ENCODE measurements around the gene NOSIP. TPM values are rescaled to one million over a fixed set of nuclear protein-coding genes. Genes with fewer than 3 reads are reported as not detected.

NOSIP gene
- total RNA-seq, 1 experiment from 2014 or later, result 66.1 TPM

DNA sequence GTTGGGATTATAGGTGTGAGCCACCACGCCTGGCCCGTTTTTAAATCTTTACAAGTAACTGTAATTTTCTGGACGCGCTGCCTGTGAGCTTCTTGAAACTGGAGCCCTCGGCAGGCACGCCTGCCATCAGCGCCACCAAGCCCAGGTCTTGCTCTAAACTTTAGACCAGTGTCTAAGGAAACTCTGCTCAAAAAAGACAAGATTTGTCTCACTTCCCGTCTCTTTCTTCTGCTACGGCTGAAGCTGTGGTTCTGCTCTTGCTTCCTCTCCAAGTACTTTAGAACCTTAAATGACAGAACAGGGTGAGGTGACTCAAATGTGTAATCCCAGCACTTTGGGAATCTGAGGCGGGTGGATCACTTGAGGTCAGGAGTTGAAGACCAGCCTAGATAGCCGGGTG lies 27.6 kb downstream of the NOSIP start:
- ATAC-seq, result no peak
- no peak for DNase-seq (ENCODE audit: low read depth, low spot score)
- H3K9me3 ChIP-seq (ENCODE audit: control insufficient read depth, insufficient read depth, low read depth, low read length), result no peaks in the 10 kb centered on the region
- in situ Hi-C loops (cut with HindIII; ENCODE audit: low pct_unique_long_range_greater_than_20kb, low sequenced_read_pairs) (no loop called here), intact Hi-C loops (cut with micrococcal nuclease; ENCODE audit: unreplicated experiment) (no loop called here)
- no TSS peak for BruUV-seq (replicated peaks)
- H3K27me3 ChIP-seq (ENCODE audit: control insufficient read depth, insufficient read depth, low read length), result no peaks in the 10 kb centered on the region
- H3K27ac ChIP-seq (ENCODE audit: low read length), result no peak overlapping the region
- TF ChIP-seq POLR2AphosphoS5 (IDR thresholded peaks at IDR 0.05; ENCODE audit: low read depth, low read length) (no peak), SIN3A (IDR thresholded peaks at IDR 0.05; ENCODE audit: borderline replicate concordance, insufficient read depth, low read depth, low read length) (no peak), TCF7L2 (IDR thresholded peaks at IDR 0.05; ENCODE audit: low read depth, low read length) (no peak)
- TF ChIP-seq, protein P1, sequence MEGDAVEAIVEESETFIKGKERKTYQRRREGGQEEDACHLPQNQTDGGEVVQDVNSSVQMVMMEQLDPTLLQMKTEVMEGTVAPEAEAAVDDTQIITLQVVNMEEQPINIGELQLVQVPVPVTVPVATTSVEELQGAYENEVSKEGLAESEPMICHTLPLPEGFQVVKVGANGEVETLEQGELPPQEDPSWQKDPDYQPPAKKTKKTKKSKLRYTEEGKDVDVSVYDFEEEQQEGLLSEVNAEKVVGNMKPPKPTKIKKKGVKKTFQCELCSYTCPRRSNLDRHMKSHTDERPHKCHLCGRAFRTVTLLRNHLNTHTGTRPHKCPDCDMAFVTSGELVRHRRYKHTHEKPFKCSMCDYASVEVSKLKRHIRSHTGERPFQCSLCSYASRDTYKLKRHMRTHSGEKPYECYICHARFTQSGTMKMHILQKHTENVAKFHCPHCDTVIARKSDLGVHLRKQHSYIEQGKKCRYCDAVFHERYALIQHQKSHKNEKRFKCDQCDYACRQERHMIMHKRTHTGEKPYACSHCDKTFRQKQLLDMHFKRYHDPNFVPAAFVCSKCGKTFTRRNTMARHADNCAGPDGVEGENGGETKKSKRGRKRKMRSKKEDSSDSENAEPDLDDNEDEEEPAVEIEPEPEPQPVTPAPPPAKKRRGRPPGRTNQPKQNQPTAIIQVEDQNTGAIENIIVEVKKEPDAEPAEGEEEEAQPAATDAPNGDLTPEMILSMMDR (IDR thresholded peaks at IDR 0.05), result no peak
- TF ChIP-seq, protein P2, sequence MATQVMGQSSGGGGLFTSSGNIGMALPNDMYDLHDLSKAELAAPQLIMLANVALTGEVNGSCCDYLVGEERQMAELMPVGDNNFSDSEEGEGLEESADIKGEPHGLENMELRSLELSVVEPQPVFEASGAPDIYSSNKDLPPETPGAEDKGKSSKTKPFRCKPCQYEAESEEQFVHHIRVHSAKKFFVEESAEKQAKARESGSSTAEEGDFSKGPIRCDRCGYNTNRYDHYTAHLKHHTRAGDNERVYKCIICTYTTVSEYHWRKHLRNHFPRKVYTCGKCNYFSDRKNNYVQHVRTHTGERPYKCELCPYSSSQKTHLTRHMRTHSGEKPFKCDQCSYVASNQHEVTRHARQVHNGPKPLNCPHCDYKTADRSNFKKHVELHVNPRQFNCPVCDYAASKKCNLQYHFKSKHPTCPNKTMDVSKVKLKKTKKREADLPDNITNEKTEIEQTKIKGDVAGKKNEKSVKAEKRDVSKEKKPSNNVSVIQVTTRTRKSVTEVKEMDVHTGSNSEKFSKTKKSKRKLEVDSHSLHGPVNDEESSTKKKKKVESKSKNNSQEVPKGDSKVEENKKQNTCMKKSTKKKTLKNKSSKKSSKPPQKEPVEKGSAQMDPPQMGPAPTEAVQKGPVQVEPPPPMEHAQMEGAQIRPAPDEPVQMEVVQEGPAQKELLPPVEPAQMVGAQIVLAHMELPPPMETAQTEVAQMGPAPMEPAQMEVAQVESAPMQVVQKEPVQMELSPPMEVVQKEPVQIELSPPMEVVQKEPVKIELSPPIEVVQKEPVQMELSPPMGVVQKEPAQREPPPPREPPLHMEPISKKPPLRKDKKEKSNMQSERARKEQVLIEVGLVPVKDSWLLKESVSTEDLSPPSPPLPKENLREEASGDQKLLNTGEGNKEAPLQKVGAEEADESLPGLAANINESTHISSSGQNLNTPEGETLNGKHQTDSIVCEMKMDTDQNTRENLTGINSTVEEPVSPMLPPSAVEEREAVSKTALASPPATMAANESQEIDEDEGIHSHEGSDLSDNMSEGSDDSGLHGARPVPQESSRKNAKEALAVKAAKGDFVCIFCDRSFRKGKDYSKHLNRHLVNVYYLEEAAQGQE (IDR thresholded peaks at IDR 0.05; ENCODE audit: insufficient read depth in 1 of 2, low read depth in 2 of 2, low read length in 1 of 2), result no peak
- POLR2A ChIA-PET, result interaction anchor here (0.7 kb wide), 1 partner anchor 16 kb away, joined by 4 read pairs; no protein-coding TSS in a partner anchor
- CTCF ChIA-PET, result no interaction called here
- H3K4me3 ChIP-seq (ENCODE audit: low read depth in 2 of 2, low read length in 2 of 2), result no peak overlapping the region
- H3K36me3 ChIP-seq (ENCODE audit: control insufficient read depth, insufficient read depth, low read length), result no peaks in the 10 kb centered on the region
- no peaks in the 10 kb centered on the region for H3K4me1 ChIP-seq (ENCODE audit: control insufficient read depth, insufficient read depth, low read length)

DNA sequence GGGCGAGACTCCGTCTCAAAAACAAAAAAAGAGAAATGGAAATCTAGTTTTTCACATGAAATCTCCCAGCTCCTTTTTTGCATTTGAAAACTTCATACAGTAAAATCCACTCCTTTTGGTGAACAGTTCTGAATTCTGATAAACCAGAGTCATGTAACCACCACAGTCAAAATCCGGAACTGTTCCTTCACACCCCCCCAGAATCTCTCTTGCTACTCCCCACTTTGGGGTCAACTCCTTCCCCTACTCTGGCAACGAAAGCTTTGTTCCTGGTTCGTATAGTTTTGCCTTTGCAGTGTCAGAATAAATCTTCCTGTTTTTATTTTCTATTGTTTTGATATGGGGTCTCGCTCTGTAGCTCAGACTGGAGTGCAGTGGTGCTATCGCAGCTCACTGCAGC lies 28.8 kb downstream of the NOSIP start:
- TF ChIP-seq, protein P1 (IDR thresholded peaks at IDR 0.05), result no peak
- TF ChIP-seq POLR2AphosphoS5 (IDR thresholded peaks at IDR 0.05; ENCODE audit: low read depth, low read length) (no peak), TCF7L2 (IDR thresholded peaks at IDR 0.05; ENCODE audit: low read depth, low read length) (no peak), SIN3A (IDR thresholded peaks at IDR 0.05; ENCODE audit: borderline replicate concordance, insufficient read depth, low read depth, low read length) (no peak)
- TF ChIP-seq, protein P2 (IDR thresholded peaks at IDR 0.05; ENCODE audit: insufficient read depth in 1 of 2, low read depth in 2 of 2, low read length in 1 of 2), result no peak
- no TSS peak for BruUV-seq (replicated peaks)
- H3K27me3 ChIP-seq (ENCODE audit: control insufficient read depth, insufficient read depth, low read length), result no peaks in the 10 kb centered on the region
- ChIA-PET CTCF (no interaction called here), POLR2A (interaction anchor here (0.6 kb wide), 1 partner anchor 21 kb away, joined by 5 read pairs; no protein-coding TSS in a partner anchor)
- no peaks in the 10 kb centered on the region for H3K36me3 ChIP-seq (ENCODE audit: control insufficient read depth, insufficient read depth, low read length)
- no peak overlapping the region for H3K27ac ChIP-seq (ENCODE audit: low read length)
- in situ Hi-C loops (cut with HindIII; ENCODE audit: low pct_unique_long_range_greater_than_20kb, low sequenced_read_pairs) (no loop called here), intact Hi-C loops (cut with micrococcal nuclease; ENCODE audit: unreplicated experiment) (no loop called here)
- ATAC-seq, result no peak
- no peak for DNase-seq (ENCODE audit: low read depth, low spot score)
- H3K4me3 ChIP-seq (ENCODE audit: low read depth in 2 of 2, low read length in 2 of 2), result no peak overlapping the region
- peaks cover 3% of the 10 kb centered on the region; the same call in 1 of the 2 replicates for H3K4me1 ChIP-seq (ENCODE audit: control insufficient read depth, insufficient read depth, low read length)
- no peaks in the 10 kb centered on the region for H3K9me3 ChIP-seq (ENCODE audit: control insufficient read depth, insufficient read depth, low read depth, low read length)
